ENCODE results near the gene PNRC2. TPM values are rescaled to one million over a fixed set of nuclear protein-coding genes. Genes with fewer than 3 reads are reported as not detected.
A peak's percentile ranks its signal among the peaks of the same experiment; 100 is the strongest.

Gene PNRC2
- total and polyA plus RNA-seq, 2 of the 13 experiments (the other 11 are each of a cell fraction or from before 2014, with no cell fraction given), result 74.9 to 97.5 TPM

DNA sequence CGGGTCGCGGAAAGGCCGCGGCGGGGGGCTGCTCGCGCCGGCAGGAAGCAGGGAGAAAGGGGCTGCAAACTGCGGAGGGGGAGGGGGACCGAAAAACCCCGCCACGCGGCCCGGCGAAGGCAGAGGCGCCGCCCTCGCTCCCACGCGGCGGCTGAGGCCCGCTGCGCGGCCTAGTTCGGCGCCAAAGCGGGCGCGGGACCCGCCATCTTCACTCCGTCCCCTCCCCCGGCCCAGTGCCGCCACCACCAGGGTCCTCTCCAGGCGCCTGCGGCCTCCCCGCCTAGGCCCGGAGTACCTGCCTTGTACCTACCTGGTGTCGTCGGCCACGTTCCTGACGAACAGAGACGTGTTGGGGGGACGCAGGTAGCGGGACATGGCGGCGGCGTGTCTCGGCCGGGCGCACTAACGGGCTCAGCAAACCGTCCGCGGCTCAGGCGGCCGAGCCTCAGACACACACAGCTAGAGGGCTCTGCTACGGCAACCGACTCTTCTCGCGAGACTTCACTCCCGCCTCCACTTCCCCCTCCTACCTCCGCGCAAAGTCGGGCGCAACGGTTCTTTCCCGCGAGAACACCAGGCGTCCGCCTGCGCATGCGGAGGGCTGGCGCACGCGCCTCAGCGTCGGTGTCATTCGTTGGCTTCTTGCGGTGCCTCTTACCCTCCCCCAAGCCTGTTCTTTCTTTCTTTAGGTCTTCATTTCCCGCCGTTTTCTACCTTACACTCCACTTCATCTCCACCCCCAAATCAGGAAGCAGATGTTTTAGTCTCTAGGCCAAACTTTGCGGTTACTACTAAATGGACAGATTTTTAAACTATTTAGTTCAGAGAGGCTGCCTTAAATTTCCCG is 20.5 kb downstream of the PNRC2 start, which contains the start of gene SRSF10 (continued):
- TF ChIP-seq, protein P1, sequence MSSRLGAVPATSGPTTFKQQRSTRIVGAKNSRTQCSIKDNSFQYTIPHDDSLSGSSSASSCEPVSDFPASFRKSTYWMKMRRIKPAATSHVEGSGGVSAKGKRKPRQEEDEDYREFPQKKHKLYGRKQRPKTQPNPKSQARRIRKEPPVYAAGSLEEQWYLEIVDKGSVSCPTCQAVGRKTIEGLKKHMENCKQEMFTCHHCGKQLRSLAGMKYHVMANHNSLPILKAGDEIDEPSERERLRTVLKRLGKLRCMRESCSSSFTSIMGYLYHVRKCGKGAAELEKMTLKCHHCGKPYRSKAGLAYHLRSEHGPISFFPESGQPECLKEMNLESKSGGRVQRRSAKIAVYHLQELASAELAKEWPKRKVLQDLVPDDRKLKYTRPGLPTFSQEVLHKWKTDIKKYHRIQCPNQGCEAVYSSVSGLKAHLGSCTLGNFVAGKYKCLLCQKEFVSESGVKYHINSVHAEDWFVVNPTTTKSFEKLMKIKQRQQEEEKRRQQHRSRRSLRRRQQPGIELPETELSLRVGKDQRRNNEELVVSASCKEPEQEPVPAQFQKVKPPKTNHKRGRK (CRISPR knock-in tag; IDR thresholded peaks at IDR 0.05), result no peak
- no peak for TF ChIP-seq ADNP (CRISPR knock-in tag; IDR thresholded peaks at IDR 0.05)
- TF ChIP-seq DNMT1 (CRISPR knock-in tag; IDR thresholded peaks at IDR 0.05), result no peak
- TF ChIP-seq ZNF761 (CRISPR knock-in tag; conservative IDR thresholded peaks at IDR 0.05), result 0 out of 2 replicates have a peak, but pooled peaks have one; percentile 77
- TF ChIP-seq SP5 (CRISPR knock-in tag; IDR thresholded peaks at IDR 0.05; ENCODE audit: borderline replicate concordance, low read depth), result no peak; the same call in 1 of the 2 replicates
- TF ChIP-seq, protein P2, sequence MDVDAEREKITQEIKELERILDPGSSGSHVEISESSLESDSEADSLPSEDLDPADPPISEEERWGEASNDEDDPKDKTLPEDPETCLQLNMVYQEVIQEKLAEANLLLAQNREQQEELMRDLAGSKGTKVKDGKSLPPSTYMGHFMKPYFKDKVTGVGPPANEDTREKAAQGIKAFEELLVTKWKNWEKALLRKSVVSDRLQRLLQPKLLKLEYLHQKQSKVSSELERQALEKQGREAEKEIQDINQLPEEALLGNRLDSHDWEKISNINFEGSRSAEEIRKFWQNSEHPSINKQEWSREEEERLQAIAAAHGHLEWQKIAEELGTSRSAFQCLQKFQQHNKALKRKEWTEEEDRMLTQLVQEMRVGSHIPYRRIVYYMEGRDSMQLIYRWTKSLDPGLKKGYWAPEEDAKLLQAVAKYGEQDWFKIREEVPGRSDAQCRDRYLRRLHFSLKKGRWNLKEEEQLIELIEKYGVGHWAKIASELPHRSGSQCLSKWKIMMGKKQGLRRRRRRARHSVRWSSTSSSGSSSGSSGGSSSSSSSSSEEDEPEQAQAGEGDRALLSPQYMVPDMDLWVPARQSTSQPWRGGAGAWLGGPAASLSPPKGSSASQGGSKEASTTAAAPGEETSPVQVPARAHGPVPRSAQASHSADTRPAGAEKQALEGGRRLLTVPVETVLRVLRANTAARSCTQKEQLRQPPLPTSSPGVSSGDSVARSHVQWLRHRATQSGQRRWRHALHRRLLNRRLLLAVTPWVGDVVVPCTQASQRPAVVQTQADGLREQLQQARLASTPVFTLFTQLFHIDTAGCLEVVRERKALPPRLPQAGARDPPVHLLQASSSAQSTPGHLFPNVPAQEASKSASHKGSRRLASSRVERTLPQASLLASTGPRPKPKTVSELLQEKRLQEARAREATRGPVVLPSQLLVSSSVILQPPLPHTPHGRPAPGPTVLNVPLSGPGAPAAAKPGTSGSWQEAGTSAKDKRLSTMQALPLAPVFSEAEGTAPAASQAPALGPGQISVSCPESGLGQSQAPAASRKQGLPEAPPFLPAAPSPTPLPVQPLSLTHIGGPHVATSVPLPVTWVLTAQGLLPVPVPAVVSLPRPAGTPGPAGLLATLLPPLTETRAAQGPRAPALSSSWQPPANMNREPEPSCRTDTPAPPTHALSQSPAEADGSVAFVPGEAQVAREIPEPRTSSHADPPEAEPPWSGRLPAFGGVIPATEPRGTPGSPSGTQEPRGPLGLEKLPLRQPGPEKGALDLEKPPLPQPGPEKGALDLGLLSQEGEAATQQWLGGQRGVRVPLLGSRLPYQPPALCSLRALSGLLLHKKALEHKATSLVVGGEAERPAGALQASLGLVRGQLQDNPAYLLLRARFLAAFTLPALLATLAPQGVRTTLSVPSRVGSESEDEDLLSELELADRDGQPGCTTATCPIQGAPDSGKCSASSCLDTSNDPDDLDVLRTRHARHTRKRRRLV (CRISPR knock-in tag; IDR thresholded peaks at IDR 0.05), result peak; percentile 86; the same call in 1 of the 2 replicates
- peak; percentile 84; the same call in 1 of the 2 replicates for TF ChIP-seq ZNF546 (CRISPR knock-in tag; conservative IDR thresholded peaks at IDR 0.05)
- TF ChIP-seq, protein P3, sequence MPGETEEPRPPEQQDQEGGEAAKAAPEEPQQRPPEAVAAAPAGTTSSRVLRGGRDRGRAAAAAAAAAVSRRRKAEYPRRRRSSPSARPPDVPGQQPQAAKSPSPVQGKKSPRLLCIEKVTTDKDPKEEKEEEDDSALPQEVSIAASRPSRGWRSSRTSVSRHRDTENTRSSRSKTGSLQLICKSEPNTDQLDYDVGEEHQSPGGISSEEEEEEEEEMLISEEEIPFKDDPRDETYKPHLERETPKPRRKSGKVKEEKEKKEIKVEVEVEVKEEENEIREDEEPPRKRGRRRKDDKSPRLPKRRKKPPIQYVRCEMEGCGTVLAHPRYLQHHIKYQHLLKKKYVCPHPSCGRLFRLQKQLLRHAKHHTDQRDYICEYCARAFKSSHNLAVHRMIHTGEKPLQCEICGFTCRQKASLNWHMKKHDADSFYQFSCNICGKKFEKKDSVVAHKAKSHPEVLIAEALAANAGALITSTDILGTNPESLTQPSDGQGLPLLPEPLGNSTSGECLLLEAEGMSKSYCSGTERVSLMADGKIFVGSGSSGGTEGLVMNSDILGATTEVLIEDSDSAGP (CRISPR knock-in tag; IDR thresholded peaks at IDR 0.05; ENCODE audit: borderline replicate concordance), result peak; percentile 90
- no peak for TF ChIP-seq ZNF850 (CRISPR knock-in tag; conservative IDR thresholded peaks at IDR 0.05)
- no peak for TF ChIP-seq FOXK2 (IDR thresholded peaks at IDR 0.05)
- TF ChIP-seq POLR2AphosphoS2 (IDR thresholded peaks at IDR 0.05; ENCODE audit: low read depth, low read length), result 0 out of 2 replicates have a peak, but pooled peaks have one; percentile 65
- peak; percentile 90 for TF ChIP-seq YY1 (IDR thresholded peaks at IDR 0.05; ENCODE audit: insufficient read depth, insufficient replicate concordance, low read depth, low read length)
- peak; percentile 51; the same call in 1 of the 2 replicates for TF ChIP-seq ZNF614 (CRISPR knock-in tag; IDR thresholded peaks at IDR 0.05; ENCODE audit: borderline replicate concordance)
- peak; percentile 90; the same call in 1 of the 2 replicates for TF ChIP-seq MBNL3 (CRISPR knock-in tag; conservative IDR thresholded peaks at IDR 0.05)
- TF ChIP-seq, protein P4, sequence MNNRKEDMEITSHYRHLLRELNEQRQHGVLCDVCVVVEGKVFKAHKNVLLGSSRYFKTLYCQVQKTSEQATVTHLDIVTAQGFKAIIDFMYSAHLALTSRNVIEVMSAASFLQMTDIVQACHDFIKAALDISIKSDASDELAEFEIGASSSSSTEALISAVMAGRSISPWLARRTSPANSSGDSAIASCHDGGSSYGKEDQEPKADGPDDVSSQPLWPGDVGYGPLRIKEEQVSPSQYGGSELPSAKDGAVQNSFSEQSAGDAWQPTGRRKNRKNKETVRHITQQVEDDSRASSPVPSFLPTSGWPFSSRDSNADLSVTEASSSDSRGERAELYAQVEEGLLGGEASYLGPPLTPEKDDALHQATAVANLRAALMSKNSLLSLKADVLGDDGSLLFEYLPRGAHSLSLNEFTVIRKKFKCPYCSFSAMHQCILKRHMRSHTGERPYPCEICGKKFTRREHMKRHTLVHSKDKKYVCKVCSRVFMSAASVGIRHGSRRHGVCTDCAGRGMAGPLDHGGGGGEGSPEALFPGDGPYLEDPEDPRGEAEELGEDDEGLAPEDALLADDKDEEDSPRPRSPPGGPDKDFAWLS (CRISPR knock-in tag; IDR thresholded peaks at IDR 0.05; ENCODE audit: borderline replicate concordance), result 0 out of 2 replicates have a peak, but pooled peaks have one; percentile 59
